ENCODE results near the gene MDM1. TPM values are rescaled to one million over a fixed set of nuclear protein-coding genes. Genes with fewer than 3 reads are reported as not detected.

Gene MDM1
- total RNA-seq, 1 donor from 2014 or later: 26.2 TPM

DNA sequence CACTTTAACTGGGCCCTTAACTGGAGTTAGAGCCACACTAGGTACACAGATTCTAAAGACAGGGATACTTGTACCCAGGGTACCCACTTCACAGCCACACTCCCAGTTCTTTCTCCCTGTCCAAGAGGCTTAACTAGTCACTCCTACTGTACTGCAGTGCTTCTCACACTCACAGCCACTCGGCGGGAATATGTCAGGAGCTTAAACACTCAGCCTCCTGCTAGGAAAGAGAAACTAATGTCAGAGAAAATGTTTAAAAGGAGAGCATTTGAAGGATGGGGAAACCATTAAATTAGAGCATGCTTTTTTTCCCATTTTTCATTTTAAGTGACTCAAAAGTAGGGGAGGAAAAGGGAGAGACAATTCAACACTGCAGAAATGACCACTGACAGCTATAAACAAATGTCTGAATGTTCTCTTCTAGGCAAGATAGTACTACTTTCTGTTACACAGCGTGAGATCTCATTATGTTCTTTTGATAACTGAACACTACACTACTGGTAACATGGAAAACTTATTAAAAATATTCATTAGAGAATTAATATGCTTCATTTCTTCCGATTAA, 22.9 kb upstream of the MDM1 start:
- TF ChIP-seq, protein P1, sequence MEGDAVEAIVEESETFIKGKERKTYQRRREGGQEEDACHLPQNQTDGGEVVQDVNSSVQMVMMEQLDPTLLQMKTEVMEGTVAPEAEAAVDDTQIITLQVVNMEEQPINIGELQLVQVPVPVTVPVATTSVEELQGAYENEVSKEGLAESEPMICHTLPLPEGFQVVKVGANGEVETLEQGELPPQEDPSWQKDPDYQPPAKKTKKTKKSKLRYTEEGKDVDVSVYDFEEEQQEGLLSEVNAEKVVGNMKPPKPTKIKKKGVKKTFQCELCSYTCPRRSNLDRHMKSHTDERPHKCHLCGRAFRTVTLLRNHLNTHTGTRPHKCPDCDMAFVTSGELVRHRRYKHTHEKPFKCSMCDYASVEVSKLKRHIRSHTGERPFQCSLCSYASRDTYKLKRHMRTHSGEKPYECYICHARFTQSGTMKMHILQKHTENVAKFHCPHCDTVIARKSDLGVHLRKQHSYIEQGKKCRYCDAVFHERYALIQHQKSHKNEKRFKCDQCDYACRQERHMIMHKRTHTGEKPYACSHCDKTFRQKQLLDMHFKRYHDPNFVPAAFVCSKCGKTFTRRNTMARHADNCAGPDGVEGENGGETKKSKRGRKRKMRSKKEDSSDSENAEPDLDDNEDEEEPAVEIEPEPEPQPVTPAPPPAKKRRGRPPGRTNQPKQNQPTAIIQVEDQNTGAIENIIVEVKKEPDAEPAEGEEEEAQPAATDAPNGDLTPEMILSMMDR (conservative IDR thresholded peaks at IDR 0.05): no peak

DNA sequence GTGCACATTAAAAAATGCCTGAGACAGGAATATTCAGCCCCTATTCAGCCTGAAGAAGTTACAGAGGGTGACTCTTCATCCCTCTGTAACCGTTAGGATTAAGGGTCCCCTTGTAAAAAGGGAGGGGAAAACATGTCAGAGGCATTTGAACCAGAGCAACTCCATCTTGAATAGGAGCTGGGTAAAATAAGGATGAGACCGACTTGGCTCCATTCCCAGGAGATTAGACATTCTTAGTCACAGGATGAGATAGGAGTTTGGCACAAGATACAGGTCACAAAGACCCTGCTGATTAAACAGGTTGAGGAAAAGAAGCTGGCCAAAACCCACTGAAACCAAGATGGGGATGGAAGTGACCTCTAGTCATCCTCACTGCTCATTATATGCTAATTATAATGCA, 19.9 kb upstream of the MDM1 start:
- DNase-seq (ENCODE audit: low read depth, low spot score): no peak
- no peaks in the 10 kb centered on the region for H3K9me3 Mint-ChIP-seq
- no peaks in the 10 kb centered on the region for H3K4me1 Mint-ChIP-seq
- H3K27ac Mint-ChIP-seq (ENCODE audit: unreplicated experiment): no peak overlapping the region
- H3K27me3 Mint-ChIP-seq (ENCODE audit: low read depth): peaks cover 5% of the 10 kb centered on the region
- H3K4me3 Mint-ChIP-seq: no peak overlapping the region
- H3K36me3 Mint-ChIP-seq (ENCODE audit: low read depth): no peaks in the 10 kb centered on the region
- TF ChIP-seq, protein P1 (conservative IDR thresholded peaks at IDR 0.05): no peak

More for the DNA sequence above, 22.9 kb upstream of the MDM1 start:
- Mint-ChIP-seq H3K36me3 (ENCODE audit: low read depth) (no peaks in the 10 kb centered on the region), H3K27ac (ENCODE audit: unreplicated experiment) (no peak overlapping the region), H3K27me3 (ENCODE audit: low read depth) (no peaks in the 10 kb centered on the region), H3K9me3 (no peaks in the 10 kb centered on the region), H3K4me3 (no peak overlapping the region), H3K4me1 (peaks cover 11% of the 10 kb centered on the region)
- DNase-seq (ENCODE audit: low read depth, low spot score): no peak

DNA sequence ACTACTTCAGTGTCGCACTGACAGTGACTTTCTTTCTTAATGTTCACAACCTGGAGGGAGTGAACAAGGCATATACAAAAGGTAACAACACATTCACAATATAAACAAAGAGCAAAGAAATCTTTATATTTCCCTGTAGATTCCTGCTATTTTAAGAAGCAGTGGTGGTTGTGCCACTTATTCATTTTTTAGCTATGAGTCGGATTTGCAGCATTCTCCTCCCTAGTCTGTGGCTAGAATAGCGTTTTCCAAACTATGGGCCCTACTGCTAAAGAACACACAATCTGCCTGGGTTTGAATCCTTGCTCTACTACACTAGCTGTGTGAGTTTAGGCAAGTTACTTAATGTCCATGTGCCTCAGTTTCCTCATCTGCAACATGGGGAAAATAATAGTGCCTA, 18.6 kb upstream of the MDM1 start:
- H3K36me3 Mint-ChIP-seq (ENCODE audit: low read depth): no peaks in the 10 kb centered on the region
- no peak overlapping the region for H3K4me3 Mint-ChIP-seq

DNA sequence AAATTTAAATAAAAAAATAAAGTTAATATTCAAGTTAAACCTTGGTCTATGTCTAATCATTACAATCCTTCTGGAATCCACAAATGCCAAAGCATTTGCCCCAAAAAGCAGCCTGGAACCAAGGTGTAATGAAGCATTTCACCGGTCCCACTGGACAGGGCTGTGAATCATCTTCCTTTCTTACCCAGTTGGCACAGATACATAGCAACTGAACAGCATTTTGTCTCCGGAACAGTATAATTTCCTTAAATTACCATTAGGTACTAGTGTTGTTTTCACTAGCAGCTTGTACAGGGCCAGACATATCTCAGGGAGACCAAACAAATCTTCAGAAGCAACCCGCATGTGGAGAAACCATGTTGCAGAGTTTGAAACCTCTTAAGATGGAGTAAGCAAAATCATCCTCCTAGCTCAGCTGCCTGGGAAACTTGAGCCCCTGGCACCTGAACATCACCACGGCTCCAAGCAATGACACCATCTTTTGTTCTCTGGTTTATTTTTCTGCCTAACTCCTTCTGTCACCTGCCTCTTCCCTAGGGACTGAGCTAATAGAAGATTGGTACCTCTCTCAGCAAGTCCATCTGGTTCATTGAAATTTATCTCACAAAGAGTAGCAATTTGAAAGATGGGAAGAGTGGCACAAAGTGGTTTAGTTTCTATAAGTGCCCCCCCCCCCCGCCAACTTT, 17.9 kb upstream of the MDM1 start:
- TF ChIP-seq, protein P1 (conservative IDR thresholded peaks at IDR 0.05): no peak
- H3K36me3 Mint-ChIP-seq (ENCODE audit: low read depth): no peaks in the 10 kb centered on the region

More for the DNA sequence above, 18.6 kb upstream of the MDM1 start:
- TF ChIP-seq, protein P1 (conservative IDR thresholded peaks at IDR 0.05): no peak
- DNase-seq (ENCODE audit: low read depth, low spot score): no peak
- H3K9me3 Mint-ChIP-seq: no peaks in the 10 kb centered on the region
- peaks cover 11% of the 10 kb centered on the region for H3K27me3 Mint-ChIP-seq (ENCODE audit: low read depth)
- no peaks in the 10 kb centered on the region for H3K4me1 Mint-ChIP-seq
- no peak overlapping the region for H3K27ac Mint-ChIP-seq (ENCODE audit: unreplicated experiment)

DNA sequence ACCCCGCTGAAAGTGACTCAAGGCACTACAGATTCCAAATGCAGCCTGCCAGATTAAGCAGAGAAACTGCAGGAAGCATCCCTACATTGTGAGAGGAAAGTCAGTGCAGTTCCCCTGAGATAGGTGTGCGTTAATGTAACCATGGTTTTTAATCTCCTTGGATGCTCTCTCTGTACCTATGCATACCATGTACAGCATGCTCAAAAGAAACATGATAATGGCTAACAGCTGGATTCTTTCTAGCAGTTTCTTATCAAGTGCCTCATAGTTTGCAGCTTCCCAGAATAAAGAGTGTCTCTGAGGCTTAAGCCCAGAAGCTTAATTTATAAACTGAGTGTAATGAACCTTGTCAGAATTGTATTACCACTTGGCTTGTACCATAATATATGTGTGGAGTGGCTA, 17.1 kb upstream of the MDM1 start:
- Mint-ChIP-seq H3K4me1 (no peaks in the 10 kb centered on the region), H3K9me3 (no peaks in the 10 kb centered on the region), H3K4me3 (no peak overlapping the region), H3K27ac (ENCODE audit: unreplicated experiment) (no peak overlapping the region), H3K36me3 (ENCODE audit: low read depth) (no peaks in the 10 kb centered on the region), H3K27me3 (ENCODE audit: low read depth) (peaks cover 21% of the 10 kb centered on the region)
- TF ChIP-seq, protein P1 (conservative IDR thresholded peaks at IDR 0.05): no peak
- DNase-seq (ENCODE audit: low read depth, low spot score): no peak

More for the DNA sequence above, 17.9 kb upstream of the MDM1 start:
- H3K27ac Mint-ChIP-seq (ENCODE audit: unreplicated experiment): no peak overlapping the region
- H3K4me3 Mint-ChIP-seq: no peak overlapping the region
- DNase-seq (ENCODE audit: low read depth, low spot score): no peak
- no peaks in the 10 kb centered on the region for H3K9me3 Mint-ChIP-seq
- no peaks in the 10 kb centered on the region for H3K4me1 Mint-ChIP-seq
- H3K27me3 Mint-ChIP-seq (ENCODE audit: low read depth): peaks cover 14% of the 10 kb centered on the region
